ENCODE measurements around the gene XPR1. TPM values are rescaled to one million over a fixed set of nuclear protein-coding genes. Genes with fewer than 3 reads are reported as not detected.

XPR1 gene
- total RNA-seq, 1 experiment from 2014 or later: 16.8 TPM

- Histone ChIP-seq H3F3A (ENCODE audit: insufficient read depth, low read depth) (no peaks in the 10 kb centered on the region), H3K27me3 (ENCODE audit: insufficient read depth, low read depth) (no peaks in the 10 kb centered on the region), H3K4me3 (no peak within 1 kb of the TSS), H3K27ac (no peak within 1 kb of the TSS), H3K79me2 (ENCODE audit: low read depth) (no peaks in the 10 kb centered on the region), H2AFZ (no peak within 1 kb of the TSS), H3K9me2 (ENCODE audit: insufficient read depth) (no peaks in the 10 kb centered on the region), H3K9me3 (ENCODE audit: insufficient read depth, low read depth) (no peaks in the 10 kb centered on the region), H3K4me1 (replicated peaks; ENCODE audit: insufficient read depth) (no peaks in the 10 kb centered on the region; the same call in 1 of the 2 replicates), H4K20me1 (ENCODE audit: insufficient read depth) (no peaks in the 10 kb centered on the region), H3K4me2 (no peak within 1 kb of the TSS), H3K36me3 (ENCODE audit: low read depth) (no peaks in the 10 kb centered on the region)
- no peak for DNase-seq
- intact Hi-C loops (cut with micrococcal nuclease; ENCODE audit: unreplicated experiment): no loop called here
- ChIA-PET CTCF (no interaction called here), POLR2A (ENCODE audit: unreplicated experiment) (no interaction called here)
- TF ChIP-seq EZH2 (IDR thresholded peaks at IDR 0.05; ENCODE audit: low read depth): no peak
- BruUV-seq (replicated peaks): no TSS peak
Measured at GRCh38 chr1:180912801-180913565, 281.2 kb downstream of the XPR1 start, which contains the start of gene KIAA1614. KIAA1614 (plus strand) TSS chr1:180912897; CDS start chr1:180913244, 347 bp downstream.

GRCh38 chr1:180915426-180915965, 283.7 kb downstream of the XPR1 start:
- no peak for DNase-seq
- Histone ChIP-seq H3K27me3 (ENCODE audit: insufficient read depth, low read depth) (no peaks in the 10 kb centered on the region), H3K4me3 (no peak overlapping the region), H2AFZ (no peak overlapping the region), H3K79me2 (ENCODE audit: low read depth) (no peaks in the 10 kb centered on the region), H3K36me3 (ENCODE audit: low read depth) (no peaks in the 10 kb centered on the region), H4K20me1 (ENCODE audit: insufficient read depth) (no peaks in the 10 kb centered on the region), H3K4me1 (replicated peaks; ENCODE audit: insufficient read depth) (no peaks in the 10 kb centered on the region; the same call in 1 of the 2 replicates), H3K9me2 (ENCODE audit: insufficient read depth) (no peaks in the 10 kb centered on the region), H3K9me3 (ENCODE audit: insufficient read depth, low read depth) (no peaks in the 10 kb centered on the region), H3K4me2 (no peak overlapping the region), H3F3A (ENCODE audit: insufficient read depth, low read depth) (no peaks in the 10 kb centered on the region), H3K27ac (no peak overlapping the region)
- ChIA-PET POLR2A (ENCODE audit: unreplicated experiment) (no interaction called here), CTCF (no interaction called here)
- no peak for TF ChIP-seq CTCF (conservative IDR thresholded peaks at IDR 0.05)
- no peak for TF ChIP-seq EZH2 (IDR thresholded peaks at IDR 0.05; ENCODE audit: low read depth)
- intact Hi-C loops (cut with micrococcal nuclease; ENCODE audit: unreplicated experiment): no loop called here
- BruUV-seq (replicated peaks): no TSS peak

- no peak overlapping the region for H3K27ac ChIP-seq
- H3K27me3 ChIP-seq (ENCODE audit: insufficient read depth, low read depth): no peaks in the 10 kb centered on the region
- H4K20me1 ChIP-seq (ENCODE audit: insufficient read depth): no peaks in the 10 kb centered on the region
- no peak for DNase-seq
- no peaks in the 10 kb centered on the region for H3K9me3 ChIP-seq (ENCODE audit: insufficient read depth, low read depth)
- CTCF ChIA-PET: no interaction called here
- H3K4me3 ChIP-seq: no peak overlapping the region
- H2AFZ ChIP-seq: no peak overlapping the region
- H3K4me1 ChIP-seq (replicated peaks; ENCODE audit: insufficient read depth): no peaks in the 10 kb centered on the region; the same call in 1 of the 2 replicates
- no TSS peak for BruUV-seq (replicated peaks)
- TF ChIP-seq CTCF (conservative IDR thresholded peaks at IDR 0.05) (no peak), EZH2 (IDR thresholded peaks at IDR 0.05; ENCODE audit: low read depth) (no peak)
- H3K79me2 ChIP-seq (ENCODE audit: low read depth): no peaks in the 10 kb centered on the region
- intact Hi-C loops (cut with micrococcal nuclease; ENCODE audit: unreplicated experiment): no loop called here
- no peaks in the 10 kb centered on the region for H3K9me2 ChIP-seq (ENCODE audit: insufficient read depth)
- no peak overlapping the region for H3K4me2 ChIP-seq
- POLR2A ChIA-PET (ENCODE audit: unreplicated experiment): no interaction called here
- no peaks in the 10 kb centered on the region for H3F3A ChIP-seq (ENCODE audit: insufficient read depth, low read depth)
- no peaks in the 10 kb centered on the region for H3K36me3 ChIP-seq (ENCODE audit: low read depth)
Measured at GRCh38 chr1:180916012-180916770, 284.4 kb downstream of the XPR1 start.

All from PC-9 (cell line).